ENCODE measurements around the gene SMYD3. TPM values are rescaled to one million over a fixed set of nuclear protein-coding genes. Genes with fewer than 3 reads are reported as not detected.

SMYD3 gene
- total and polyA plus RNA-seq, 2 of the 13 experiments (the other 11 are each of a cell fraction or from before 2014, with no cell fraction given), result 27.7 to 35.8 TPM

- TF ChIP-seq ZNF747 (CRISPR knock-in tag; IDR thresholded peaks at IDR 0.05; ENCODE audit: borderline replicate concordance) (no peak), SRSF9 (IDR thresholded peaks at IDR 0.05; ENCODE audit: borderline replicate concordance, insufficient read depth, low read depth, low read length, poor library complexity, severe bottlenecking) (no peak)
Measured at GRCh38 chr1:246417152-246417812, 89.8 kb downstream of the SMYD3 start (continued).

- Histone ChIP-seq H3K4me2 (ENCODE audit: low read depth, low read length) (no peak overlapping the region), H2AFZ (ENCODE audit: low read length) (no peak overlapping the region), H3K4me3 (replicated peaks in 1 of 3; ENCODE audit: insufficient read depth in 1 of 3, low read depth in 2 of 3, low read length in 3 of 3) (no peak overlapping the region), H3K9ac (ENCODE audit: insufficient read depth, low read depth, low read length) (no peak overlapping the region), H3K27me3 (ENCODE audit: control insufficient read depth in 1 of 2, insufficient read depth in 2 of 2, low read length in 2 of 2) (no peaks in the 10 kb centered on the region), H3K36me3 (replicated peaks in 1 of 2; ENCODE audit: control insufficient read depth in 1 of 2, insufficient read depth in 2 of 2, low read length in 2 of 2) (no peaks in the 10 kb centered on the region), H3K79me2 (ENCODE audit: insufficient read depth, low read length) (no peaks in the 10 kb centered on the region), H3K9me3 (ENCODE audit: low read length) (peaks cover 6% of the 10 kb centered on the region; the same call in 1 of the 2 replicates), H4K20me1 (ENCODE audit: insufficient read depth, low read length) (no peaks in the 10 kb centered on the region), H3K27ac (ENCODE audit: extremely low read length, insufficient read depth, low read length) (no peak overlapping the region), H3K4me1 (ENCODE audit: insufficient read depth, low read length) (no peaks in the 10 kb centered on the region)
- WGBS (ENCODE audit: low lambda C conversion rate), result 75% methylated on average over 1 of the region's 1 CpG
- ChIA-PET POLR2A (no interaction called here), CTCF (ENCODE audit: low intra/inter-chr PET ratio, low total read pairs) (no interaction called here)
- in situ Hi-C loops (cut with HindIII; ENCODE audit: extremely low pct_ligation_motif_present, low pct_unique_long_range_greater_than_20kb), result no loop called here
- TF ChIP-seq ERF (CRISPR knock-in tag; IDR thresholded peaks at IDR 0.05) (no peak), TCF12 (IDR thresholded peaks at IDR 0.05) (no peak), TCF12 (CRISPR knock-in tag; IDR thresholded peaks at IDR 0.05) (no peak), ZBTB34 (CRISPR knock-in tag; IDR thresholded peaks at IDR 0.05) (no peak), ZNF253 (CRISPR knock-in tag; IDR thresholded peaks at IDR 0.05; ENCODE audit: borderline replicate concordance) (no peak)
- TF ChIP-seq, protein P1, sequence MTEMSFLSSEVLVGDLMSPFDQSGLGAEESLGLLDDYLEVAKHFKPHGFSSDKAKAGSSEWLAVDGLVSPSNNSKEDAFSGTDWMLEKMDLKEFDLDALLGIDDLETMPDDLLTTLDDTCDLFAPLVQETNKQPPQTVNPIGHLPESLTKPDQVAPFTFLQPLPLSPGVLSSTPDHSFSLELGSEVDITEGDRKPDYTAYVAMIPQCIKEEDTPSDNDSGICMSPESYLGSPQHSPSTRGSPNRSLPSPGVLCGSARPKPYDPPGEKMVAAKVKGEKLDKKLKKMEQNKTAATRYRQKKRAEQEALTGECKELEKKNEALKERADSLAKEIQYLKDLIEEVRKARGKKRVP (CRISPR knock-in tag; IDR thresholded peaks at IDR 0.05), result no peak
- ATAC-seq (no peak), DNase-seq (ENCODE audit: low spot score) (no peak), FAIRE-seq (no peak)
- BruUV-seq (replicated peaks), result no TSS peak
- intact Hi-C loops (cut with micrococcal nuclease; ENCODE audit: unreplicated experiment), result no loop called here
Measured at GRCh38 chr1:246416261-246416660, 90.8 kb downstream of the SMYD3 start.
